ENCODE measurements around the gene IL17RC.
"Not testable (repeated sequence)": the region's sequence is repeated elsewhere in the genome, so short reads cannot be mapped to it uniquely, and the experiment has no call there.

Gene IL17RC

DNA sequence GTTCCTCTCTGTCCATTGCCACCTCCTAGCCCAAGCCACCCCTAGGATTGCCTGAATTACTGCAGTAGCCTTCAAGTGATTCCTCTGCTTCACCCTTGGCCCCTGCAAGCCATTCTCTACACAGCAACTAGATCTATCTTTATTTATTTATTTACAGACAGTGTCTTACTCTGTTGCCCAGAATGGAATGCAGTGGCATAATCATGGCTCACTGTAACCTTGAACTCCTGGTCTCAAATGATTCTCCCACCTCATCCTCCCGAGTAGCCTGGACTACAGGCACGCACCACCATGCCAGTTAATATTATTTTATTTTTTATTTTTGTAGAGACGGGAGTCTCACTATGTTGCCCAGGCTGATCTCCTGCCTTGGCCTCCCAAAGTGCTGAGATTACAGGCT, 28.4 kb upstream of the IL17RC start:
- TF ChIP-seq, protein P1, sequence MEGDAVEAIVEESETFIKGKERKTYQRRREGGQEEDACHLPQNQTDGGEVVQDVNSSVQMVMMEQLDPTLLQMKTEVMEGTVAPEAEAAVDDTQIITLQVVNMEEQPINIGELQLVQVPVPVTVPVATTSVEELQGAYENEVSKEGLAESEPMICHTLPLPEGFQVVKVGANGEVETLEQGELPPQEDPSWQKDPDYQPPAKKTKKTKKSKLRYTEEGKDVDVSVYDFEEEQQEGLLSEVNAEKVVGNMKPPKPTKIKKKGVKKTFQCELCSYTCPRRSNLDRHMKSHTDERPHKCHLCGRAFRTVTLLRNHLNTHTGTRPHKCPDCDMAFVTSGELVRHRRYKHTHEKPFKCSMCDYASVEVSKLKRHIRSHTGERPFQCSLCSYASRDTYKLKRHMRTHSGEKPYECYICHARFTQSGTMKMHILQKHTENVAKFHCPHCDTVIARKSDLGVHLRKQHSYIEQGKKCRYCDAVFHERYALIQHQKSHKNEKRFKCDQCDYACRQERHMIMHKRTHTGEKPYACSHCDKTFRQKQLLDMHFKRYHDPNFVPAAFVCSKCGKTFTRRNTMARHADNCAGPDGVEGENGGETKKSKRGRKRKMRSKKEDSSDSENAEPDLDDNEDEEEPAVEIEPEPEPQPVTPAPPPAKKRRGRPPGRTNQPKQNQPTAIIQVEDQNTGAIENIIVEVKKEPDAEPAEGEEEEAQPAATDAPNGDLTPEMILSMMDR (conservative IDR thresholded peaks at IDR 0.05) = no peak
- no peak overlapping the region for H3K27ac ChIP-seq

DNA sequence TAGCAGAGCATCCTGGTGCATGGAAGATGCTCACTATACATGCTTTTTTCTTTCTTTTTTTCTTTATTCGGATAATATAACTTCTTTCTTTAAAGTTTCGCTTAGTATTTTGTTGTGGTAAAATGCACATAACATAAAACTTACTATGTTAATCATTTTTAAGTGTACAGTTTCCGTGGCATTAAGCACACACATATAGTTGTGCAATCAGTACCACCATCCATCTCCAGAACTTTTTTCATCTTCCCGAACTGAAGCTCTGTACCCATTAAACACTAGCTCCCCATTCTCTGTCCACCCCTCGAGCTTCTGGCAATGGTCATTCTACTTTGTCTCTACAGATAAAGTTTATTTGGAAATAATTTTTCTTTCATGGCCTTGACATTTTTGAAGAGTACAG, 27.5 kb upstream of the IL17RC start:
- H3K27ac ChIP-seq = peak overlapping the region; percentile 91
- TF ChIP-seq, protein P1 (conservative IDR thresholded peaks at IDR 0.05) = no peak

DNA sequence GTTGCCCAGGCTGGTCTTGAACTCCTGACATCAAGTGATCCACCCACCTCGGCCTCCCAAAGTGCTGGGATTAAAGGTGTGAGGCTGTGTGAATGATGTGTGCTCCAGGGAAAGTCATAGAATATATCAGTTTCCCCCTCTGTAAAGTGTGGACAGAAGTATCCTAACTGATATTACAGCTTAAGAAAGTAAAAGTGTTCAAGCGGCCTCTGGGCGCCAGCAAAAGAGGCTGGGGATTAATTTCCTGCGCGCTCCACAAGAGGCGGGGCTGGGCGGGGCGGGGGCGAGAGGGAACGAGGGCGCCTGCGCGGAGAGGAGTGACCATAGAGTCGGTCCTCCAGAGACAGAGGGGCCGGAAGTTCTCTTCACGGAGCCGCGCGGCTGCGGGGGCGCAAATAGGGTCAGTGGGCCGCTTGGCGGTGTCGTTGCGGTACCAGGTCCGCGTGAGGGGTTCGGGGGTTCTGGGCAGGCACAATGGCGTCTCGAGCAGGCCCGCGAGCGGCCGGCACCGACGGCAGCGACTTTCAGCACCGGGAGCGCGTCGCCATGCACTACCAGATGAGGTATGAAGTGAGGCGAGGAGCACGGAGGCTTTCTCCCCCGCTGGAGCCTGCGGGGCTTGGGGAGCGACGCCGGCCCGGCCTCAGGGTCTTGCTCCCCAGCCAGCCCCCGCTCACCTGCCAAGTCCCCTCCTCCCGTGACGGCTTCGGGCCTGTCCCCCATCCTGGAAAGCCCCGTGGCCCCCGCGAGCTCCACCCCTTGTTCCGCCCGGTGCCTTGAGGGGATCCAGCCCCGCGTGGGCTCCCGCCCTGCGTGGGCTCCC, 26.4 kb upstream of the IL17RC start, which contains the start of gene JAGN1:
JAGN1 (plus strand) TSS at position 362 of the 823 bp plus-strand sequence; CDS start at position 475, 113 bp downstream.
- TF ChIP-seq, protein P1 (conservative IDR thresholded peaks at IDR 0.05) = peak; percentile 3; the same call in 1 of the 2 replicates
- peak within 1 kb of the TSS; percentile 91 for H3K27ac ChIP-seq

DNA sequence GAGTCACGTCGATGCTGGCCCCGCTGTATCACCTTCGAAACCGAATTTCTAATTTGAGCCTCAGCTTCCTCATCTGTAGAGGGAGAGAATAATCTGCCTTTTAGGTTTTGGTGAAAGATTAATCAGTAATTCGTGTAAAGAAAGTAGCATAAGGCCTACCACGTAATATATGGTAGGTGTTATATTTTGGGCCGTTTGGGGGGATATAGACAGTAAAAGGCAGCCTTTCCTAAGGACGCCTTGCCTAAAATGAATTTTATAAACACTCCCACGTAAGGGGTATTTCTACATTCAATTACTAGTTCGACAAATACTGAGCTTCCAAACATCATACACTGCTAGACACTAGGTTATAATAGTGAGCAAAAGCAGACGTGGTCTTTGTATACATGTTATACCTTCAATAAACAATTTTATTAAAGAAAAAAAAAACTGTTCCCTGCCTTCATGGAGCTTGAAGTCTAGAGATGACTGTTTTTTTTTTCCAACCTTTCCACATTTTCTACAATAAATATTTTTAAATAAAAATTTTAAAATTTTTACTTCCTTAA, 25.8 kb upstream of the IL17RC start:
- TF ChIP-seq, protein P1 (conservative IDR thresholded peaks at IDR 0.05) = no peak
- peak overlapping the region; percentile 91 for H3K27ac ChIP-seq

DNA sequence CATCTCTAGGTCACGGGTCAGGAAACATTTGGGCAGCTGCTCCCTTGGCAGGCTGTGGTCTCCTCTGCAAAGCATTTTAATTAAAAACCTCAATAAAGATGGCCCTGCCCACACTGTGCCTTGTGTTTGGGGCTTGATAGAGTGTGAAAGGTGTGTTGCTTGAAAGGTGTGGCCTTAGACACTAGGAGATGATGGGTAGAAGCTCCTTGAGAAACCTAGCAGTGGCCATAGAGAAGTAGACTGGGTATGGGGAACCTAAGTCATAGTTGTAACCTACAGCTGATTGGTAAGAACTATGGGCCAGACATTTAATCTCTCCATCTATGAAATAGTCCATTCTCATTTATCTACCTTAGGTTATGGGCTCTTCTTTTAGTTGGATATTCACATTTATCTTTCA, 23.2 kb upstream of the IL17RC start:
- TF ChIP-seq, protein P1 (conservative IDR thresholded peaks at IDR 0.05) = no peak

DNA sequence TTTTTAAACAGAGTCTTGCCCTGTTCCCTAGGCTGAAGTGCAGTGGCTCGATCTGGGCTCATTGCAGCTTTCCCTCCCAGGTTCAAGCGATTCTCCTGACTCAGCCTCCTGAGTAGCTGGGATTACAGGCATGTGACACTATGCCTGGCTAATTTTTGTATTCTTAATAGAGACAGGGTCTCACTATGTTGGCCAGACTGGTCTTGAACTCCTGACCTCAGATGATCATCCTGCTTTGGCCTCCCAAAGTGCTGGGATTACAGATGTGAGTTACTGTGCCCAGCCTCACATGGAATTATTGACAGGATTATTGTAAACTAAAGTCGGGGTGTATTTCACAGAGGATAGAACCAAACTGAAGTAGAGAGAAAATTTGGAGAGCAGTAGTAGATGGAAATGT, 21.2 kb upstream of the IL17RC start:
- not testable (repeated sequence) for H3K27ac ChIP-seq

More for the DNA sequence above, 23.2 kb upstream of the IL17RC start:
- peak overlapping the region; percentile 28; the same call in 1 of the 2 replicates for H3K27ac ChIP-seq

DNA sequence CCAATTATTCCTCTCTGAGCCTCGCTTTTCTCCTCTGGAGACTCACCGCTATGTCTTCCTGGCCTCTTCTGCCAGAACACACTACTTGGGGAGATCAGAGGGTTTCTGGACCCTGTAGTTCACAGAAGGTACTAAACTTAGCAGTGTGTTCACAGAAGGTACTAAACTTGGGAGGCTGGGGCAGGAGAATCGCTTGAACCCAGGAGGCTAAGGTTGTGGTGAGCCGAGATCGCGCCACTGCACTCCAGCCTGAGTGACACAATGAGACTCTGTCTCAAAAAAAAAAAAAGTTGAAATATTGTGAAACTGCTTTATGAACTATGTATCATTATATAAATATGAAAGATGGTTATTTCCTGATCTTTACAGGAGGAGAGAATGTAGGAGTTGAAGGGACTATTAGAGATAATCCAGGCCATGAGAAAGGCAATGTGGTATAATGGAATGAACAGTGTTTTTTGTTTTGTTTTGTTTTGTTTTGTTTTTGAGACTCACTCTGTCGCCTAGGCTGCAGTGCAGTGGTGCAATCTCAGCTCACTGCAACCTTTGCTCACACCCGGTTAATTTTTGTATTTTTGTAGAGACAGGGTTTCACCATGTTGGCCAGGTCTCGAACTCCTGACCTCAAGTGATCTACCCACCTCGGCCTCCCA, 20.0 kb upstream of the IL17RC start:
- H3K27ac ChIP-seq = peak overlapping the region; percentile 98

DNA sequence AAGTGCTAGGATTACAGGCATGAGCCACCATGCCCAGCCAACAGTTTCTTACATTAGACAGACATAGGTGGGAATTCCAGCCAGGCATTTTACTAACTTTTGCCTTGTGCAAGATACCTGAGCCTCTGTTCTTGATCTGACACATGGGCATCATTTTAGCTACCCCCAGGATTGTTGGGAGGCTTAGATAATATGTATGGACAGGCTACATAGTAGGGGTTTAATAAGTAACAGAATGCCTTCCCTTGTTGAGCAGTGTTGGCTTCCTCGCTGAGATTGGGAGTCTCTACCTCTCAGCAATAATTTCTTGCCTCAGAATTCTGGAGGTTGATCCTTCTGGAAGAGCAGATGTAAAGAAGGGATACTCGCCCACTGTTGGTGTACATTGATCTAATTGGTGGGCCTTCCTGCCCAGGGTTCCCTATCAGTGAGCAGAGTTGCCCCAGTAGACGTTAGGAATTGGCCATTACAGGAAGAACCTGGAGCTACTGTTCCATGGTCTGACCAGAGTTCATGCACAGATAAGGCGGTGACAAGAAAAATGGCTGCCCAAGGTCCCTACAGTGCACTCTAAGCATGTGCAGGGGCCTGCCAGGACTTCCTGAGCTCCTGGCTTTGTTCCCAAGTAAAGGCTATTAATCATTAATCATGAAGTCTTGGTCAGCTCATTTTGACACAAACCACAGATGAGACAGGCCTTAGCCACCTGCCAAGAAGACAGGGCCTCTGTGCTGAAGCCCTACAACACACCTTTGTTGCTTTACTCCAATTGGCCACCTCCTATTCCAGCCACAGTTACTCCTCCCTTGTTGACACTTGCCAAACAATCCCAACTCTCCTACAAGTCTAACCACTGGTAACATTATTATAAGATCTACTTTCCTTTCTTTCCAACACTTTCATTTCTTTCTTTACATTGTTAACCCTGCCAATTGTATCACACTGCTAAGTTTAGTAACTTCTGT, 19.2 kb upstream of the IL17RC start:
- H3K27ac ChIP-seq = peak overlapping the region; percentile 98
- TF ChIP-seq, protein P1 (conservative IDR thresholded peaks at IDR 0.05) = no peak
